Activated naive CD8-positive, alpha-beta T cell treated with anti-CD3 and anti-CD28 coated beads for 36 hours (primary cell): ENCODE measurements around the gene FOXJ2. TPM values are rescaled to one million over a fixed set of nuclear protein-coding genes. Genes with fewer than 3 reads are reported as not detected.

Experiments
- DNase-seq: peaks from one replicate; pipeline ENCODE4 v3.0.0; 2021
- H3K27ac Mint-ChIP-seq: one replicate; pipeline ENCODE4 v1.8.0; 2022; ENCODE audit warnings: mild to moderate bottlenecking, moderate library complexity, mixed read lengths
- H3K27me3 Mint-ChIP-seq: one replicate; pipeline ENCODE4 v1.8.0; 2022; ENCODE audit warnings: mild to moderate bottlenecking, mixed read lengths
- H3K36me3 Mint-ChIP-seq: one replicate; pipeline ENCODE4 v1.8.0; 2021; ENCODE audit warnings: mild to moderate bottlenecking, mixed read lengths
- H3K4me1 Mint-ChIP-seq: one replicate; pipeline ENCODE4 v1.8.0; 2021; ENCODE audit warnings: mixed read lengths
- H3K4me3 Mint-ChIP-seq: one replicate; pipeline ENCODE4 v1.8.0; 2022; ENCODE audit warnings: mild to moderate bottlenecking, moderate library complexity, mixed read lengths
- H3K9me3 Mint-ChIP-seq: one replicate; pipeline ENCODE4 v1.8.0; 2022; ENCODE audit warnings: mixed read lengths
- total RNA-seq, 2 experiments: library from RNA; stranded (reverse); gene quantifications; one replicate each; pipeline ENCODE4 v1.2.3, GENCODE V29; 2021

The FOXJ2 gene
- total RNA-seq, 2 experiments from 2014 or later = 15.5 to 15.9 TPM

- H3K36me3 Mint-ChIP-seq = peaks cover 41% of the 10 kb centered on the region
- H3K9me3 Mint-ChIP-seq = no peaks in the 10 kb centered on the region
- no peak overlapping the region for H3K4me3 Mint-ChIP-seq
- no peak for DNase-seq
- peak overlapping the region; percentile 35 for H3K27ac Mint-ChIP-seq
- peaks cover 10% of the 10 kb centered on the region for H3K4me1 Mint-ChIP-seq
- no peaks in the 10 kb centered on the region for H3K27me3 Mint-ChIP-seq
Measured at GRCh38 chr12:8099235-8099634, 66.7 kb downstream of the FOXJ2 start.

Other genes with a start within 250 kb of the FOXJ2 start
- not detected for gene NANOG, start 243.3 kb upstream of the FOXJ2 start, total RNA-seq
- gene SLC2A14, start 159.8 kb upstream of the FOXJ2 start, total RNA-seq = under 1 TPM in 1 of 2 experiments, not detected in 1; 0.08 TPM
- gene SLC2A3, start 96.5 kb upstream of the FOXJ2 start, total RNA-seq = 100 to 1,000 TPM; 125 to 147 TPM
- gene C3AR1, start 33.6 kb downstream of the FOXJ2 start, total RNA-seq = 1 to 10 TPM; 2.6 to 2.7 TPM
- 10 to 100 TPM; 26.5 to 28.2 TPM for gene NECAP1, start 49.6 kb downstream of the FOXJ2 start, total RNA-seq
- gene CLEC4A, start 90.9 kb downstream of the FOXJ2 start, total RNA-seq = under 1 TPM in 1 of 2 experiments, not detected in 1; 0.28 TPM
- not detected for gene ZNF705A, start 124.3 kb downstream of the FOXJ2 start, total RNA-seq
- under 1 TPM; 0.40 to 0.41 TPM for gene FAM90A1, start 194.9 kb downstream of the FOXJ2 start, total RNA-seq